Measurements from ENCODE around the gene C19orf25. TPM values are rescaled to one million over a fixed set of nuclear protein-coding genes. Genes with fewer than 3 reads are reported as not detected.
"Not testable (repeated sequence)": the region's sequence is repeated elsewhere in the genome, so short reads cannot be mapped to it uniquely, and the experiment has no call there.

C19orf25 gene
- total RNA-seq, 1 experiment from 2014 or later, result 29.3 TPM

DNA sequence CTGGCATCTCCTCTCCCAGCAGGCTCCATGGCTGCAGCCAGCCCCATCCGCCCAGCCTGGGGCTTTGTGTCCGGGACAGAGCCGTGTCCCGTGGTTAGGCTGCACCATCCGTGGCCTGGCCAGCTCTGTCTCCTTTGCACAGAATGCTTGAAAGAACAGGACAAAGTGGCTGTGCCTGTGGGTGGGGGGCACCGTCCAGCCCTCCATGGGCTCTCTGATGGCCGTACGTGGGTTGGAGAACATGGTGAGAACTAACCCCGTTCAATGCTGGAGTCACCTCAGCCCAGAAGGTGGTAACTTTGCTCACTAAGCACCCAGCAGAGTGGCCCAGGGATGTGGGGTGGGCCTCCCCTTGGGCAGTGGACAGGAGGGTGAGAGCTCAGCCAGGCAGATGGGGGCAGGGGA, 38.0 kb downstream of the C19orf25 start:
- H3K27me3 ChIP-seq (replicated peaks), result peaks cover under 1% of the 10 kb centered on the region; the same call in 1 of the 2 replicates
- no peak for DNase-seq (ENCODE audit: low read depth in 1 of 2, low spot score in 2 of 2)
- peaks cover 63% of the 10 kb centered on the region for H3K36me3 ChIP-seq
- H3K4me3 ChIP-seq, result no peak overlapping the region
- no peak overlapping the region for H3K27ac ChIP-seq
- H3K4me1 ChIP-seq (replicated peaks), result peaks cover 21% of the 10 kb centered on the region
- H3K9me3 ChIP-seq (replicated peaks), result no peaks in the 10 kb centered on the region

DNA sequence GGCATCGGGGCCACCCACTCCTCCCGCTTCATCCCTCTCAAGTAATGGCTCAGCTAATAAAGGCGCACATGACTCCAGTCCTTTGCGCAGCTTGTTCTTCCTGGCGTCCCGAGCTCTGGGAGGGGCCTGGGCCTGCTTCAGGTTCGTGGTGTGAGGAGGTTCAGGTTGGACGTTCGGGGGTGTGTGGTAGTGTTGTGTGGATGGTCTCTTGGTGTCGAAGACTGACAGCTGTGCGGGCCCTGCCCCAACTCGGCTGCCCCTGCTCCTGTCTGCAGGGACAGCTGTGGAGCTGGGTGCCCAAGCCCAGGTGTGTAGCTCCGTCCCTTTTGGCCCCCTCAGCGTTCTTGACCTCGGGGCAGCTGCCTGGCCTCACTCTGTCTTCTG, 38.6 kb downstream of the C19orf25 start:
- no peak overlapping the region for H3K4me3 ChIP-seq
- no peaks in the 10 kb centered on the region; the same call in 1 of the 2 replicates for H3K27me3 ChIP-seq (replicated peaks)
- H3K4me1 ChIP-seq (replicated peaks), result peaks cover 18% of the 10 kb centered on the region
- H3K36me3 ChIP-seq, result peaks cover 68% of the 10 kb centered on the region
- H3K27ac ChIP-seq, result no peak overlapping the region
- no peaks in the 10 kb centered on the region for H3K9me3 ChIP-seq (replicated peaks)
- no peak for DNase-seq (ENCODE audit: low read depth in 1 of 2, low spot score in 2 of 2)

DNA sequence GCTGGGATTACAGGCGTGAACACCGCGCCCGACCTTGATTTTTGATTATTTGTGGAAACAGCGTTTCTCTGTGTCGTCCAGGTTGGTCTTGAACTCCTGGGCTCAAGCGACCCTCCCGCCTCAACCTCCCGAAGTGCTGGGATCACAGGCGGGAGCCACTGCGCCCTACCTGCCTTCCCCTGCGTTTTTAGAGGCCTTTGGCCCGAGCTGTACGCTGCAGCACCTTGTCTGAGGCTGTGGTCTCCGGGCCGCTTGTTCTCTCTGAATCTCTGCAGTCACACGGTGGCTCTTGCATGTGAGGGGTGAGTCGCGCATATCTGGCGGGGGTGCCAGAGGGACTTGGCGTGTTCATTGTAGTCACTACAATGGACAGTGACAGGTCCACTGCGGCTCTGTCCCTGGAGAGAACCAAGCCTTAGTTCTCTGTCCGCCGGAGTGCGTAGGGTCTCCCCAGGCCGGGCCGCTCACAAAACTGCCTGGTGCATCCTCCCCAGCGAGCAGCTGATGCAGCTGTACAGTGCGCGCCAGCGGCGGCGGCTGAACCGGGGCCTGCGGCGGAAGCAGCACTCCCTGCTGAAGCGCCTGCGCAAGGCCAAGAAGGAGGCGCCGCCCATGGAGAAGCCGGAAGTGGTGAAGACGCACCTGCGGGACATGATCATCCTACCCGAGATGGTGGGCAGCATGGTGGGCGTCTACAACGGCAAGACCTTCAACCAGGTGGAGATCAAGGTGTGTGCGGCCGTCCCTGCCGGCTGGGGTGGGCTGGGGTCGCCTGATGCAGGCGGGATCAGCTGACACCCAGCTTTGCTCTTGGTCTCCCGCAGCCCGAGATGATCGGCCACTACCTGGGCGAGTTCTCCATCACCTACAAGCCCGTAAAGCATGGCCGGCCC, 39.2 kb downstream of the C19orf25 start:
- H3K27ac ChIP-seq; H3K9me3 ChIP-seq (replicated peaks); DNase-seq (ENCODE audit: low read depth in 1 of 2, low spot score in 2 of 2); H3K27me3 ChIP-seq (replicated peaks): not testable (repeated sequence)
- Histone ChIP-seq H3K4me3 (peak overlapping the region; percentile 97), H3K36me3 (peaks cover 68% of the 10 kb centered on the region), H3K4me1 (replicated peaks) (peaks cover 12% of the 10 kb centered on the region)

DNA sequence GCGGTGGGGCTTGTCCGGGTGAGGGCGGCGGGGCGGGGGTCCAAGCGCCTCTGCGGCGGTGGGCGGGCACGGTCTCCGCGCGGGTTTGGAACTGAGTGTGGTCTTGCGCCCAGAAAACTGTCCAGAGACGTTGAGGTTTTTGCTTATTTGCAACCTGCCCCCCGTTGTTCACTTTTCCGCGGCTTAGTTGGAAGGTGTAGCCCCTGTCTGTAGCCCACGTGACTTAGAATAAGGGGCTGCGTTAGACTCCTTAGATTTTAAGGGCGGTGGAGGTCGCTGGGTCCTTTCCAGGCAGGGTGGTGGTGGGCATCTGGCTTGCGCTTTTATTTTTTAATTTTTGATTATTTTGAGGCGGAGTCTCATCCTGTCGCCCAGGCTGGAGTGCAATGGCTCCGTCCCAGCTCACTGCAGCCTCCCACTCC, 40.1 kb downstream of the C19orf25 start:
- Histone ChIP-seq H3K36me3 (peaks cover 73% of the 10 kb centered on the region), H3K27ac (peak overlapping the region; percentile 95), H3K9me3 (replicated peaks) (no peaks in the 10 kb centered on the region), H3K27me3 (replicated peaks) (no peaks in the 10 kb centered on the region), H3K4me1 (replicated peaks) (peaks cover 12% of the 10 kb centered on the region), H3K4me3 (peak overlapping the region; percentile 97)
- no peak for DNase-seq (ENCODE audit: low read depth in 1 of 2, low spot score in 2 of 2)

DNA sequence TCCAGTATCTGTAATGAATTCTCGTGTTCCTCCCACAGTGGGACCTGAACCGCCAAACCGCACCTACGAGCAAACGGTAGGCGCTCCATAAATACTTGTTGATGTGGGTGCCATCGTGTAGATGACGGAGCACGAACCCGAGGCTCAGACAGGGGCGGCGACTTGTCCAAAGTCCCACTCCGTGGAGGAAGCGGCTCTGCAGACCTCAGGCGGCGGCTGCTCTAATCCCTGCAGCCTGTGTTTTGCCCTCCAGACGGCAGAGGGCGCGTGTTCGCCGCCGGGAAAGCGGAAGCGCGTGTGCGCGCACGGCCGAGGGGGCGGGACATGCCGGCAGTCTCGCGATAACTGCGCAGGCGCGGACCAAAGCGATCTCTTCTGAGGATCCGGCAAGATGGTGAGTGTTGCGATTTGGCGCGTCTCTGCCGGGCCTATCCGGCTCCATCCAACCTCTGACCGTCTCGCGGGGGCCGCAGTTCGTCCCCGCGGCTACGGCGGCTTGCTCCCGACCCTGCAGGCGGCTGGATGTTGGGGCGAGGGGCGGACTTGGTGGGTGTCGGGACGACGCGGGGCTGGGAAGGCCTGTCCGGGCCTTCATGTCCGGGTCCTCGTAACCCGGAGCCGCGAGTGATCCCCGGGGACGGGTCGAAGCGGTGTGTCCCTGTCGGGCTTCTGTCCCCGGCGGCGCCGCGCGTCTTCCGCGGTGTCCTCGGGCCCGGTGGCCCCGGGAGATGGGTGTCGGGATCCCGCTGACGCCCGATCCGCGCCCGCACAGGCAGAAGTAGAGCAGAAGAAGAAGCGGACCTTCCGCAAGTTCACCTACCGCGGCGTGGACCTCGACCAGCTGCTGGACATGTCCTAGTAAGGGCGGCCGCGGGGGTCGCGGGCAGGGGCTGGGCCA, 40.7 kb downstream of the C19orf25 start, which contains the start of gene RPS15:
Gene RPS15 (plus strand): TSS at position 362 of the 898 bp plus-strand sequence. CDS start 30 bp downstream, at position 392.
- Histone ChIP-seq H3K36me3 (peaks cover 76% of the 10 kb centered on the region), H3K27ac (peak within 1 kb of the TSS; percentile 95), H3K4me1 (replicated peaks) (peaks cover 12% of the 10 kb centered on the region), H3K4me3 (peak within 1 kb of the TSS; percentile 97), H3K27me3 (replicated peaks) (no peaks in the 10 kb centered on the region), H3K9me3 (replicated peaks) (no peaks in the 10 kb centered on the region)
- DNase-seq (ENCODE audit: low read depth in 1 of 2, low spot score in 2 of 2), result peak; percentile 95

DNA sequence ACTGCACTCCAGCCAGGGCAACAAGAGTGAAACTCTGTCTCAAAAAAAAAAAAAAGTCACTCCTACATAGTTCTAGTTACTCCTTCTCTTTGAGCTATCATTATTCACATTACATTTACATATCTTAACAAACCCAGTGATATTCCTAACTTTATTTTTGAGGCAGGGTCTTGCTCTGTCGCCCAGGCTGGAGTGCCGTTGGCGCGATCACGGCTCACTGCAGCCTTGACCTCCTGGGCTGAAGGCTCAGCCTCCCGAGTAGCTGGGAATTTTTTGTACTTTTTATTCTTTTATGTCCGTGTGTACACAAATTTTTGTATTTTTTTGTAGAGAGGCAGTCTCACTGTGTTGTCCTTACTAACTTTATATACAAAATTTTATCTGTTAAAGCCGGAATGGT, 41.4 kb downstream of the C19orf25 start:
- Histone ChIP-seq H3K4me1 (replicated peaks) (peaks cover 12% of the 10 kb centered on the region), H3K27me3 (replicated peaks) (no peaks in the 10 kb centered on the region), H3K27ac (0 out of 2 replicates have a peak overlapping the region, but pooled peaks have one; percentile 95), H3K4me3 (peak overlapping the region; percentile 97), H3K36me3 (peaks cover 76% of the 10 kb centered on the region), H3K9me3 (replicated peaks) (no peaks in the 10 kb centered on the region)
- DNase-seq (ENCODE audit: low read depth in 1 of 2, low spot score in 2 of 2), result no peak

DNA sequence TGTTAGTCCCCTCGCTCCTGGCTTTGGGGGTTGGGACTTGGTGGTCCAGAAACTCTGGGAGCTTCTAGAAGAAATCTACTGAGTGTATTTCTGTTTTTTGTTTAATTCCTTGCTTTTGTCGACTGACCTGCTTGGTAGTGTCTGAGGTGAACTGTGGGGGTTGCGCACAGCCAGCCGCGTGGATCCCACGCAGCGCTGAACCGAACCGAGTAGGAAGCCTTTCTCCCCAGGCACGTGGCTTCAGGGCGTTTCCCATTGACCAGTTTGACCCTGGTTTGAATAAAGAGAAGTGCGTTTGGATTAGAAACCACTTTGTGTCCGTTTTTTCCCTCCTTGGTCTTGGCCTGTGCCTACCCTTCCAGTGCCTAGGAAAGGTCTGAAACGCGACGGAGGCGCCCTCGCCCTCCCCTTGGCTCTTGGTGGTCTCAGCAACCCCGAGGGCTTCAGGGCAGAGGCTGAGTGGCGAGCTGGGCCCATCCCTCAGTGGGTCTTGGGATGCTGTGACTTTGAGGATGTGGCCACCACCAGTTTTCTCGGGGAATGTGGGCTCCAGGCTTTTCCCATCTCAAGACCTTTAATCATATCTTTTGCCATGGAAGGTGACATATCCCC, 43.5 kb downstream of the C19orf25 start:
- Histone ChIP-seq H3K36me3 (peaks cover 69% of the 10 kb centered on the region), H3K4me3 (no peak overlapping the region), H3K27ac (no peak overlapping the region), H3K4me1 (replicated peaks) (peaks cover 12% of the 10 kb centered on the region), H3K27me3 (replicated peaks) (no peaks in the 10 kb centered on the region), H3K9me3 (replicated peaks) (no peaks in the 10 kb centered on the region)
- no peak for DNase-seq (ENCODE audit: low read depth in 1 of 2, low spot score in 2 of 2)

DNA sequence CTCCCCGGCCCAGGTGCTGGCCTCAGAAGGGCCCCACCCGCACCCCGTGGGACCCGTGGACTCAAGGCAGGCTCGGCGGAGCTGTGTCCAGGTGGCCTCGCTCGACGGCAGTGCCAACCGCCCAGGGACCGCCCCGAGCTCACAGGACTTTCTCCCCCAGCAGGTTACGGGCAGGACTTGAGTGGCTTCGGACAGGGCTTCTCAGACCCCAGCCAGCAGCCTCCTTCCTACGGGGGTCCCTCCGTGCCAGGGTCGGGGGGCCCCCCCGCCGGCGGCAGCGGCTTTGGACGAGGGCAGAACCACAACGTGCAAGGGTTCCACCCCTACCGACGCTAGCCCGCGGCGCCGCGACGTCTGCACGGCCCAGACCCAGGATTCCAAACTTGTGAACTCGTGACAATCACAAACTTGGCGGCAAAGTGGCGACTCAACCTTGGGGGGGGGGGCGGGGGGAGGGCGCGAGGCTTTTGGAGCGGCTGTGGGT, 44.4 kb downstream of the C19orf25 start:
- Histone ChIP-seq H3K4me1 (replicated peaks) (peaks cover 8% of the 10 kb centered on the region), H3K27ac (no peak overlapping the region), H3K27me3 (replicated peaks) (no peaks in the 10 kb centered on the region), H3K4me3 (no peak overlapping the region), H3K36me3 (peaks cover 67% of the 10 kb centered on the region), H3K9me3 (replicated peaks) (no peaks in the 10 kb centered on the region)
- no peak for DNase-seq (ENCODE audit: low read depth in 1 of 2, low spot score in 2 of 2)

DNA sequence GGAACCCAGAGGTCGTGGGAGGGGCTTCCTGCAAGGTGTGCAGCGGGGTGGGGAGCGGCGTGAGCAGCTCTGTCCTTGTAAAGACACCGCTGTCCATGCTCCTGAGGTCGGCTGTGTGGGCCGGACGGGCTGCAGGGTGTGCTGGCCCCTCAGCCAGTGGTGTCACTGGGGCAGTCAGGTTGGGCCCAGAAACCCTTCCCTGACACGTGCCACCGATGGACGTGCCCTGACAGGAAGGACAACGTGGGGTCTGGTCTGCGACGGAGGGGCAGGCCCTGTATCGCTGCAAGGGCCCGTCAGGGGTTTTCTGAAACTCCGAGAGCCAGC, 45.0 kb downstream of the C19orf25 start:
- Histone ChIP-seq H3K4me1 (replicated peaks) (0 out of 2 replicates have a peak, but pooled peaks cover 4% of the 10 kb centered on the region), H3K4me3 (no peak overlapping the region), H3K27ac (no peak overlapping the region), H3K9me3 (replicated peaks) (no peaks in the 10 kb centered on the region), H3K36me3 (peaks cover 67% of the 10 kb centered on the region), H3K27me3 (replicated peaks) (no peaks in the 10 kb centered on the region)
- DNase-seq (ENCODE audit: low read depth in 1 of 2, low spot score in 2 of 2), result no peak

DNA sequence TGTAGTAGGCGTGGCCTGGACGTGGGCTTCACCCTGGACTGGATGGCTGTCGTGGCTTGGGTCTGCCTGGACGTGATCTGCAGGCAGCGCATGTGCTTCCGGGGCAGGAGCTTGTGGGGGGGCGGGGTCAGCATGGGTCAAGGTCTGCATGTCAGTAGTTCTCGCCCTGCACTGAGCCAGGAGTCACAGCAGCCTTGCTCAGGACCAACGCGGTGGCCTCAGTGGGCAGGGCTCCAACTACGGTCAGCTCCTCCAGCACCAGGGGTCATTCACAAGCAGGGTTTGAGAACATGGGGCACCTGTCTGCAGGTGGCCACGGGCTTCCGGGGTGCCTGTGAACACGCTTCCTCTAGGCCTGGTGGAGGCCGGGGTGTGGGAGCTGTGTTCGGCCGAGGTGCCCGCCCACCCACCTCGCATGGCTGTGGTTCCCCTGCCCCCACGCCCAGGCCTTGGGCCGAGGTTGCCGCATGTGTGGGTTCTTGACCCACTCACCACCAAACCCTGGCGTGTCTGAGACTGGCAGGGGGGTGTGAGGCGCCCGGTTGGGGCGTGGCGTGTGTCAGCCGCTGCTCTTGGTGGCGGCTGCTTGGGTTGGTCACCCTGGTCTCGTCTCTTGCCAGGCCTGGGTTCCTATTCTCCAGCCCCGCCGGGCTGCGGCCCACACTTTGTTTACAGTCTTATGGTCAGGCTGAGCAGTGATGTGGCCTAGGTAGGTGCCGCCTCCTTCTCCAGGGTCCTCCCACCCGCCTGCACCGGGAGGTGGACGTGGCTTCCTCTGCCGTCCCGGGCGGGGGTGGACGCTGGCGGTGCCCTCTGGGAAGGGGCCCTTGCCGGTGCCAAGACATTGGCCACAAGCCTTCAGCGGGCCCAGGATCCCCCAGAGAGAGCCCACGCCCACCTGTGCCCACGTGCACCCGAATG, 45.6 kb downstream of the C19orf25 start:
- 0 out of 2 replicates have a peak, but pooled peaks cover 4% of the 10 kb centered on the region for H3K4me1 ChIP-seq (replicated peaks)
- H3K36me3 ChIP-seq, result peaks cover 67% of the 10 kb centered on the region
- H3K9me3 ChIP-seq (replicated peaks), result no peaks in the 10 kb centered on the region
- DNase-seq (ENCODE audit: low read depth in 1 of 2, low spot score in 2 of 2), result no peak
- H3K27ac ChIP-seq, result no peak overlapping the region
- no peak overlapping the region for H3K4me3 ChIP-seq
- no peaks in the 10 kb centered on the region for H3K27me3 ChIP-seq (replicated peaks)

DNA sequence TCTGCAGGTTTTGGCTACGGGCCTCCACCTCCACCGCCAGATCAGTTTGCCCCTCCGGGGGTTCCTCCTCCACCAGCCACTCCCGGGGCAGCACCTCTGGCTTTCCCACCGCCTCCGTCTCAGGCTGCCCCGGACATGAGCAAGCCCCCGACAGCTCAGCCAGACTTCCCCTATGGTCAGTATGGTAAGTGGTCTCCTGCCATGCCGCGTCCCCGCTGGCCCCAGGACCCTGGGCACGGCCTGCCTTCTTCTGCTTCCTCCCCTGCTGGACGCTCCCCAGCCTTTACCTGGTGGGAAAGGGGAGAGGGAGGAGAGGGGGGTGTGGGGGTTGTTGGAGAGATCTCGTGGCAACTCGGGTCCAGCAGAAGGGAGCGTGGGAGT, 46.5 kb downstream of the C19orf25 start:
- Histone ChIP-seq H3K27me3 (replicated peaks) (no peaks in the 10 kb centered on the region), H3K27ac (no peak overlapping the region), H3K9me3 (replicated peaks) (no peaks in the 10 kb centered on the region), H3K4me3 (no peak overlapping the region), H3K36me3 (peaks cover 73% of the 10 kb centered on the region), H3K4me1 (replicated peaks) (no peaks in the 10 kb centered on the region)
- no peak for DNase-seq (ENCODE audit: low read depth in 1 of 2, low spot score in 2 of 2)

DNA sequence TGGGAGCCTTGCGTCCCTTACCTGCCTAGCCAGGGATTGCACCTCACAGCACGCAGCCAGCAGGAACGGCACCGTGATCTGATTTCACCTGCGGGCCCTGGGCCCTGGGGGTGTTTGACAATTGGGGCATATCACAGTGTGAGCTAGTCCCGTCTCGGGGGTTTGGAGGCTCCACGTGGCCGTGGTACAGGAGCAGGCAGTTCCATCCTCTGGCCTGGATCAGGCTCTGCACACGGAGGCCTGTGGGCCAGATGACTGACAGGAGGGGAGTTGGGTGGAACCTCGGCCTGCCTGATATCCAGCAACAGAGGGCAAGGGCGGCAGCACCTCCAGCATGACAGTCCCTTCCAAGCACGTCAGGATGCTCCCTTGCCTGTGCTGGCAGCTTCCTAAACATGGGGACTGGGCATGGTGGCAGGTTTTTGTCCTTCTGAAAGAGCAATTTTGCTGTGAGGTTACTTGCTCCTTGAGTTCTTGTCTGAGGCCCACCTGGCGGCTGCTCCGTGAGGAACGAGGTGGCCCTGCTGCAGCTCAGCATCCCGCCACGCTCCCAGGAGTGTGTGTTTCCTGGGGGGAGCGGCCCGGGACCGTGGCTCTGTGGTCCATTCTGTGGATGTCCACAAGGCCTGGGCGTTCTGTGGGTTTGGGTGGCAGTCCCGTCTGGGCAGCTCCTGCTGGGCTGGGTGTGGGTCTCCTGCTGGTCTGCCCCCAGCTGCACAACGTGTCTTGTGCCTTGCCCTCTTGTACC, 47.1 kb downstream of the C19orf25 start:
- no peak for DNase-seq (ENCODE audit: low read depth in 1 of 2, low spot score in 2 of 2)
- no peaks in the 10 kb centered on the region for H3K4me1 ChIP-seq (replicated peaks)
- H3K4me3 ChIP-seq, result no peak overlapping the region
- no peak overlapping the region for H3K27ac ChIP-seq
- no peaks in the 10 kb centered on the region for H3K9me3 ChIP-seq (replicated peaks)
- H3K36me3 ChIP-seq, result peaks cover 79% of the 10 kb centered on the region
- H3K27me3 ChIP-seq (replicated peaks), result no peaks in the 10 kb centered on the region
